Natural killer cell (primary cell): Measurements from ENCODE around the gene RBM28. TPM values are rescaled to one million over a fixed set of nuclear protein-coding genes. Genes with fewer than 3 reads are reported as not detected.
A peak's percentile ranks its signal among the peaks of the same experiment; 100 is the strongest.

Experiments used
- ATAC-seq, 3 donors: fragments of 150-1000 bp in 2 of 3; fragments of 200-7000 bp in 1 of 3; cut with Tn5 transposase; 1 replicate in 1 of 3; 2 replicates in 2 of 3; pipeline ENCODE4 v1.10.0; 2021; ENCODE audit warnings: mild to moderate bottlenecking in 2 of 3, moderate library complexity in 2 of 3
- DNase-seq, 2 donors: peaks; one replicate each; pipeline versions ENCODE4 v3.0.0 to v3.0.0-alpha.2; 2013 to 2021; ENCODE audit warnings: mixed read lengths in 1 of 2
- H3K27ac ChIP-seq: one replicate; pipeline ENCODE4 v1.5.1; 2013; ENCODE audit warnings: mild to moderate bottlenecking, low read length
- H3K27me3 ChIP-seq: one replicate; pipeline ENCODE4 v1.6.1; 2013; ENCODE audit warnings: low read length; ENCODE audit not compliant: control insufficient read depth, insufficient read depth
- H3K36me3 ChIP-seq: one replicate; pipeline ENCODE4 v1.6.1; 2013; ENCODE audit warnings: low read length; ENCODE audit not compliant: control insufficient read depth, insufficient read depth
- H3K4me1 ChIP-seq: one replicate; pipeline ENCODE4 v1.6.1; 2013; ENCODE audit warnings: low read length; ENCODE audit not compliant: control insufficient read depth, insufficient read depth
- H3K4me3 ChIP-seq: one replicate; pipeline ENCODE4 v1.5.1; 2013; ENCODE audit warnings: low read length
- H3K9me3 ChIP-seq: one replicate; pipeline ENCODE4 v1.6.1; 2013; ENCODE audit warnings: low read length; ENCODE audit not compliant: control insufficient read depth, insufficient read depth
- H3K27ac Mint-ChIP-seq, 2 donors: one replicate each; pipeline ENCODE4 v1.8.0; 2022; ENCODE audit warnings: mild to moderate bottlenecking in 2 of 2, mixed read lengths in 2 of 2, moderate library complexity in 1 of 2
- H3K27me3 Mint-ChIP-seq, 2 donors: one replicate each; pipeline ENCODE4 v1.8.0; 2022; ENCODE audit warnings: low read depth in 2 of 2, mixed read lengths in 2 of 2
- H3K36me3 Mint-ChIP-seq: one replicate; pipeline ENCODE4 v1.8.0; 2022; ENCODE audit warnings: mixed read lengths
- H3K4me1 Mint-ChIP-seq, 2 donors: one replicate each; pipeline ENCODE4 v1.8.0; 2022; ENCODE audit warnings: mixed read lengths in 2 of 2
- H3K4me3 Mint-ChIP-seq: one replicate; pipeline ENCODE4 v1.8.0; 2022; ENCODE audit warnings: mild to moderate bottlenecking, moderate library complexity, mixed read lengths
- H3K9me3 Mint-ChIP-seq, 2 donors: one replicate each; pipeline ENCODE4 v1.8.0; 2022; ENCODE audit warnings: mixed read lengths in 2 of 2
- WGBS: methylation state at CpG from one replicate; pipeline ENCODE4 v1.1.7; 2013; ENCODE audit warnings: missing lambda C conversion rate; ENCODE audit not compliant: insufficient coverage; 5-methylcytosine and 5-hydroxymethylcytosine counted together
- intact Hi-C: fragments of 100-400 bp; cut with micrococcal nuclease; formaldehyde crosslinking; loops from one replicate; pipeline ENCODE4 v1.14.2; 2022
- total RNA-seq, 4 donors: library from RNA; stranded (reverse); fragments of 120-200 nt in 1 of 4; gene quantifications; one replicate each; pipeline versions ENCODE4 v1.2.3 to v1.2.4, GENCODE V29; 2013 to 2022
- TF ChIP-seq, protein P1 (sequence below): fragments of 200-600 bp; IDR thresholded peaks from one replicate; pipeline ENCODE4 v1.8.0; 2022; ENCODE audit warnings: antibody characterized with exemption

RBM28 gene
- total RNA-seq, 3 donors from 2014 or later (not counting 1 experiment from before 2014, with no cell fraction given) = 32.5 to 48.7 (median 48.5) TPM

DNA sequence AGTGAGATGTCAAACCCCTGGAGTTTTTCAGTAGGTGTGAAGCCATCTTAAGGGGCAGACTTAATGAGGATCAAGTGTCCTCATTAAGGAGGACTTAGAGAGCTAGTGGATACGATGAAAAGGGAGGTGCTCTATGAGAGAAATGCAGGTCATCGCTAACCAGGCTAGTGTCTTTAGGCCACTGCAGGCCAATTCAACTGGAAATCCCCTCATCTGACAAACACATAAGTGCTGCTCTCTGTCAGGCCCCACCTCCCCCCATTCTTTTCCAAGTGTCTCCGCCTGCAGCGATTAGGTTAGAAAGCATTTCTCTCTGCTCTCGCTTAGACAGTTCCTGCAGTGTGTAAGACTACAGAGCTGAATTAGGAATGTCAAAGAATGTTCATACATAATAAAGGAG, 33.7 kb downstream of the RBM28 start:
- Mint-ChIP-seq H3K4me1 (peaks cover 15 to 20% of the 10 kb centered on the region in 2 donors), H3K4me3 (no peak overlapping the region), H3K9me3 (no peaks in the 10 kb centered on the region), H3K36me3 (peaks cover 56% of the 10 kb centered on the region), H3K27ac (no peak overlapping the region), H3K27me3 (no peaks in the 10 kb centered on the region)
- Histone ChIP-seq H3K9me3 (no peaks in the 10 kb centered on the region), H3K4me1 (peaks cover 11% of the 10 kb centered on the region), H3K27ac (no peak overlapping the region), H3K4me3 (no peak overlapping the region), H3K36me3 (peaks cover 77% of the 10 kb centered on the region), H3K27me3 (no peaks in the 10 kb centered on the region)
- TF ChIP-seq, protein P1, sequence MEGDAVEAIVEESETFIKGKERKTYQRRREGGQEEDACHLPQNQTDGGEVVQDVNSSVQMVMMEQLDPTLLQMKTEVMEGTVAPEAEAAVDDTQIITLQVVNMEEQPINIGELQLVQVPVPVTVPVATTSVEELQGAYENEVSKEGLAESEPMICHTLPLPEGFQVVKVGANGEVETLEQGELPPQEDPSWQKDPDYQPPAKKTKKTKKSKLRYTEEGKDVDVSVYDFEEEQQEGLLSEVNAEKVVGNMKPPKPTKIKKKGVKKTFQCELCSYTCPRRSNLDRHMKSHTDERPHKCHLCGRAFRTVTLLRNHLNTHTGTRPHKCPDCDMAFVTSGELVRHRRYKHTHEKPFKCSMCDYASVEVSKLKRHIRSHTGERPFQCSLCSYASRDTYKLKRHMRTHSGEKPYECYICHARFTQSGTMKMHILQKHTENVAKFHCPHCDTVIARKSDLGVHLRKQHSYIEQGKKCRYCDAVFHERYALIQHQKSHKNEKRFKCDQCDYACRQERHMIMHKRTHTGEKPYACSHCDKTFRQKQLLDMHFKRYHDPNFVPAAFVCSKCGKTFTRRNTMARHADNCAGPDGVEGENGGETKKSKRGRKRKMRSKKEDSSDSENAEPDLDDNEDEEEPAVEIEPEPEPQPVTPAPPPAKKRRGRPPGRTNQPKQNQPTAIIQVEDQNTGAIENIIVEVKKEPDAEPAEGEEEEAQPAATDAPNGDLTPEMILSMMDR = no peak
- ATAC-seq (no peak), DNase-seq (no peak)
- intact Hi-C loops = no loop called here
- 82% methylated on average over 3 of the region's 5 CpGs for WGBS

DNA sequence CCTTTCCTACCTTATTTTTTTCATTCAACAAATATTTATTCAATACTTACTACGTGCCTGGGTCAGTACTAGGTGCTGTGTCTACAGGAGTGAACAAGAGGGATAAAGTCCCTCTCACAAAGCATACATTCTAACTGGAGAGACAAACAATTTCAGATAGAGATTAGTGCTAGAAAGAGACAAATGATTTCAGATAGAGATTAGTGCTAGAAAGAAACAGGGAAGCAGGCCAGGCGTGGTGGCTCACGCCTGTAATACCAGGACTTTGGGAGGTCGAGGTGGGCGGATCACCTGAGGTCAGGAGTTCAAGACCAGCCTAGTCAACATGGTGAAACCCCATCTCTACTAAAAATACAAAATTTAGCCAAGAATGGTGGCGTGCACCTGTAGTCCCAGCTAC, 34.6 kb downstream of the RBM28 start:
- Histone ChIP-seq H3K9me3 (no peaks in the 10 kb centered on the region), H3K27ac (no peak overlapping the region), H3K27me3 (no peaks in the 10 kb centered on the region), H3K4me1 (peaks cover 5% of the 10 kb centered on the region), H3K4me3 (no peak overlapping the region), H3K36me3 (peaks cover 75% of the 10 kb centered on the region)
- H3K9me3 Mint-ChIP-seq = no peaks in the 10 kb centered on the region
- H3K36me3 Mint-ChIP-seq = peaks cover 52% of the 10 kb centered on the region
- 100% methylated on average over 6 of the region's 6 CpGs for WGBS
- H3K27ac Mint-ChIP-seq = no peak overlapping the region
- no peak overlapping the region for H3K4me3 Mint-ChIP-seq
- DNase-seq = no peak
- H3K27me3 Mint-ChIP-seq = no peaks in the 10 kb centered on the region
- TF ChIP-seq, protein P1 = no peak
- intact Hi-C loops = no loop called here
- no peak for ATAC-seq
- H3K4me1 Mint-ChIP-seq = peaks cover 7 to 11% of the 10 kb centered on the region in 2 donors

DNA sequence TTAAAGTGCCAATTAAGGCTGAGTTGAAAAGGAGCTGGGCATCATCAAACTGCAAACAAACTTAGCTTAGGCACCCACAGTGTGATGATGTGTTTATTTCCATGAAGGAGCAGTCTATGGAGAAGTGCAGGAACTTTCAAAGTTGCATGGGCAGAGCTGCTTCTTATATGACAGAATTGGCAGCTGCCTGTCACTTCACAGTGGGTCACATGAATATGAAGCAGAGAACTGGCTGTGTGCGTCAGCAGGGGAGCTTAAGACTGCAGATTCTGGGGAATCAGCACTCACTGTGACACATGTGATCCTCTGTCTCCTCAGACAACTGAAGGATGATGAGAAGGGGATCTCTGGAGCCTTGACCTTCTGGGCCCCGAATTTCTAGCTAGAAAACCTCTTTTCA, 36.6 kb downstream of the RBM28 start:
- Mint-ChIP-seq H3K27me3 (no peaks in the 10 kb centered on the region), H3K4me1 (peaks cover 0 to 3% of the 10 kb centered on the region in 2 donors), H3K9me3 (no peaks in the 10 kb centered on the region), H3K27ac (peak overlapping the region in 1 of 2 donors; percentile 52), H3K36me3 (peaks cover 42% of the 10 kb centered on the region), H3K4me3 (no peak overlapping the region)
- WGBS = 100% methylated on average over 2 of the region's 2 CpGs
- H3K9me3 ChIP-seq = no peaks in the 10 kb centered on the region
- no peak overlapping the region for H3K27ac ChIP-seq
- intact Hi-C loops = no loop called here
- DNase-seq = no peak
- H3K4me1 ChIP-seq = no peaks in the 10 kb centered on the region
- H3K36me3 ChIP-seq = peaks cover 67% of the 10 kb centered on the region
- no peak for ATAC-seq
- H3K4me3 ChIP-seq = no peak overlapping the region
- no peaks in the 10 kb centered on the region for H3K27me3 ChIP-seq
- TF ChIP-seq, protein P1 = no peak

DNA sequence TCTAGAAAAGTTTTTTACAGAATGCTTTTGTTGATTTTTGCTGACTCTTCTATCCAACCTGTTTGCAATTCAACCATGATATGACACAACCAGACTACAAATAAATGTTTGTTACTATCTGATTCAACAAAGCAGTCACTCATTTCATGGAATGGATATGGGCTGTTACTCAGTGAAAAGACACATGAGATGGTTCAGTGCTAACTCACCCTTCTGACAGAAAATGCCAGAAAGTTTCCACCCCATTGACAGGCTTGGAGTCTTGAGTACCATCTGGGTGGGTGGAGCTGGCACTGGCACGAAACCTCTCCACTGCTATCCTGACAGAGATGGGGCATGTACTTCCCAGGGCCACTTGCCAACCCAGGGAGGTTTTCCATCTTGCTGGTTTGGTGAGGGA, 39.5 kb downstream of the RBM28 start:
- Histone ChIP-seq H3K27ac (no peak overlapping the region), H3K9me3 (no peaks in the 10 kb centered on the region), H3K4me1 (peaks cover under 1% of the 10 kb centered on the region), H3K36me3 (peaks cover 43% of the 10 kb centered on the region), H3K27me3 (no peaks in the 10 kb centered on the region), H3K4me3 (no peak overlapping the region)
- intact Hi-C loops = no loop called here
- WGBS = 100% methylated on average over 1 of the region's 1 CpG
- no peaks in the 10 kb centered on the region for H3K27me3 Mint-ChIP-seq
- no peak overlapping the region for H3K27ac Mint-ChIP-seq
- peaks cover 33% of the 10 kb centered on the region for H3K36me3 Mint-ChIP-seq
- H3K9me3 Mint-ChIP-seq = no peaks in the 10 kb centered on the region
- DNase-seq (no peak), ATAC-seq (no peak)
- TF ChIP-seq, protein P1 = no peak
- peaks cover 0 to 7% of the 10 kb centered on the region in 2 donors for H3K4me1 Mint-ChIP-seq
- H3K4me3 Mint-ChIP-seq = no peak overlapping the region
